HG03039 (cell line): ENCODE data around the gene ZNF350.
A peak's percentile ranks its signal among the peaks of the same experiment; 100 is the strongest.
"Not testable (repeated sequence)": the region's sequence is repeated elsewhere in the genome, so short reads cannot be mapped to it uniquely, and the experiment has no call there.

Experiments
- ATAC-seq: cut with Tn5 transposase; IDR thresholded peaks from one replicate; pipeline ENCODE4 v1.9.1; 2021; ENCODE audit warnings: mild to moderate bottlenecking, moderate library complexity; ENCODE audit not compliant: unreplicated experiment

ZNF350 gene

GRCh38 chr19:51986309-51987291 lies at the start of gene ZNF350:
TSS of gene ZNF350 (minus strand) at chr19:51986840. CDS start at chr19:51974360, 12,480 bp downstream.
- peak; percentile 89 for ATAC-seq

DNA sequence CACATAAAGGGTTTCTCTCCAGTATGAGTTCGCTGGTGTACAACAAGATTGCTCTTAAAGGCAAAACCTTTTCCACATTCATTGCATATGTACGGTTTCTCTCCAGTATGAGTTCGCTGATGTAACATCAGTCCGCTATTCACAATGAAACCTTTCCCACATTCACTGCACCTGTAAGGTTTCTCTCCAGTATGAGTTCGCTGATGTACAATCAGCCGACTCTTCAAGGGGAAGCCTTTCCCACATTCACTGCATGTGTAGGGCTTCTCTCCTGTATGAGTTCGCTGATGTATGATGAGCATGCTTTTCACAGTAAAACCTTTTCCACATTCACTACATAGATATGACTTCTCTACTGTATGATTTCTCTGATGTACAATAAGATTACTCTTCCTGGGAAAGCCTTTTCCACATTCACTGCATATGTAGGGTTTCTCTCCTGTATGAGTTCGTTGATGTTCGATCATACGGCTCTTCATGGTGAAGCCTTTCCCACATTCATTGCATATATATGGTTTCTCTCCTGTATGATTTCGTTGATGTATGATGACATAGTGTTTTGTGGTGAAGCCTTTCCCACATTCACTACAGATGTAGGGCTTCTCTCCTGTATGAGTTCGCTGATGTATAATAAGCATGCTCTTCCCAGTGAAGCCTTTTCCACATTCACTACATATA lies 47.5 kb upstream of the ZNF350 start:
- ATAC-seq: no peak

DNA sequence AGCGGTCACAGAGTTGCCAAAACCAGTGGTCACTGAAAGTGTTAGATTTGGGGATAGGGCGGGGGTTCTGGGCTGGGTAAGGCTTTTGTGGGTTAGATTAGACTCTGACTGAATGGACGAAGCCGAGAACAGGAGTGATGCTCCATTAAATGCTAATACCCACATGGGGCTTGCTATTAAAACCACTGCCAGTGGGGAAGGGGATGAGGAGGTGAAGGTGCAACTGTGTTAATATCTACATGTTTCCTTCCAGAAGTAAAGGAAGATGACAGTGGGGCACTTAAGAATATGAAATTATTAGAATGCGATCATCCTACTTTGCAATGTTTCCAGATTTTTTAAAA lies 42.1 kb upstream of the ZNF350 start:
- ATAC-seq: peak; percentile 21

GRCh38 chr19:52028027-52028779 lies 41.6 kb upstream of the ZNF350 start, which contains the start of gene ZNF614:
TSS of gene ZNF614 (minus strand) at chr19:52028379. CDS start at chr19:52025745, 2,634 bp downstream.
- ATAC-seq: peak; percentile 84

DNA sequence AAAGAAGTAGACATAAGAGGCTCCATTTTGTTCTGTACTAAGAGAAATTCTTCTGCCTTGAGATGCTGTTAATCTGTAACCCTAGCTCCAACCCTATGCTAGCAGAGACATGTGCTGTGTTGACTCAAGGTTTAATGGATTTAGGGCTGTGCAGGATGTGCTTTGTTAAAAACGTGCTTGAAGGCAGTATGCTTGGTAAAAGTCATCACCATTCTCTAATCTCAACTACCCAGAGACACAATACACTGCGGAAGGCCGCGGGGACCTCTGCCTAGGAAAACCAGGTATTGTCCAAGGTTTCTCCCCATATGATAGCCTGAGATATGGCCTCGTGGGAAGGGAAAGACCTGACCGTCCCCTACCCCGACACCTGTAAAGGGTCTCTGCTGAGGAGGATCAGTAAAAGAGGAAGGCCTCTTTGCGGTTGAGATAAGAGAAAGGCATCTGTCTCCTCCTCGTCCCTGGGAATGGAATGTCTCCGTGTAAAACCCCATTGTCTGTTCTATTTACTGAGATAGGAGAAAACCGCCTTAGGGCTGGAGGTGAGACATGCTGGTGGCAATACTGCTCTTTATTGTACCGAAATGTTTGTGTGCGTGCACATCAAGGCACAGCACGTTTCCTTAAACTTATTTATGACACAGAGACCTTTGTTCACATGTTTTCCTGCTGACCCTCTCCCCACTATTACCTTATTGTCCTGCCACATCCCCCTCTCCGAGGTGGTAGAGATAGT lies 39.8 kb upstream of the ZNF350 start:
- ATAC-seq: not testable (repeated sequence)

DNA sequence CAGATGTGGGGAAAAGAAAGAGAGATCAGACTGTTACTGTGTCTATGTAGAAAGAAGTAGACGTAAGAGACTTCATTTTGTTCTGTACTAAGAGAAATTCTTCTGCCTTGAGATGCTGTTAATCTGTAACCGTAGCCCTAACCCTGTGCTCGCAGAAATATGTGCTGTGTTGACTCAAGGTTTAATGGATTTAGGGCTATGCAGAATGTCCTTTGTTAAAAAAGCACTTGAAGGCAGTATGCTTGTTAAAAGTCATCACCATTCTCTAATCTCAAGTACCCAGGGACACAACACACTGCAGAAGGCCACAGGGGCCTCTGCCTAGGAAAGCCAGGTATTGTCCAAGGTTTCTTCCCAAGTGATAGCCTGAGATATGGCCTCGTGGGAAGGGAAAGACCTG lies 37.8 kb upstream of the ZNF350 start:
- ATAC-seq: not testable (repeated sequence)

DNA sequence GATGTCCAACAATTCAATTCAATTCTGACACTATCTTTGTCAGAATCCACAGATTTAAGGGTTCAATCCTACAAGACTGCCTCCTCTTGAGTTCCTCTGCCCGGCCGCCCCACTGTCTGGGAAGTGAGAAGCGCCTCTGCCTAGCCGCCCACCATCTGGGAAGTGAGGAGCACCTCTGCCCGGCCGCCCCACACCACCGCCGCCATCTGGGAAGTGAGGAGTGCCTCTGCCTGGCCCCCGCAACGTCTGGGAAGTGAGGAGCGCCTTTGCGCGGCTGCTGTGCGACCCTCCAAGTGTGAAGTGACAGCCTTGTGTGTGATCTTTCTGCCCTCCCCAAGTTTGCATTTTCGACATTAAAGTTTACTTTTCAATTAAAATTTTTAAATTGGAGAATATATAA lies 35.6 kb upstream of the ZNF350 start:
- ATAC-seq: no peak

GRCh38 chr19:52020506-52020905 lies 33.9 kb upstream of the ZNF350 start:
- no peak for ATAC-seq

- ATAC-seq: no peak
Observed at GRCh38 chr19:52010674-52011073, 24.0 kb upstream of the ZNF350 start.

GRCh38 chr19:52007806-52008557 lies 21.3 kb upstream of the ZNF350 start, which contains the start of gene ZNF615:
TSS of gene ZNF615 (minus strand) at chr19:52008211. CDS start at chr19:52003711, 4,500 bp downstream.
- ATAC-seq: no peak

GRCh38 chr19:52007451-52007805 lies 20.8 kb upstream of the ZNF350 start:
- ATAC-seq: no peak

DNA sequence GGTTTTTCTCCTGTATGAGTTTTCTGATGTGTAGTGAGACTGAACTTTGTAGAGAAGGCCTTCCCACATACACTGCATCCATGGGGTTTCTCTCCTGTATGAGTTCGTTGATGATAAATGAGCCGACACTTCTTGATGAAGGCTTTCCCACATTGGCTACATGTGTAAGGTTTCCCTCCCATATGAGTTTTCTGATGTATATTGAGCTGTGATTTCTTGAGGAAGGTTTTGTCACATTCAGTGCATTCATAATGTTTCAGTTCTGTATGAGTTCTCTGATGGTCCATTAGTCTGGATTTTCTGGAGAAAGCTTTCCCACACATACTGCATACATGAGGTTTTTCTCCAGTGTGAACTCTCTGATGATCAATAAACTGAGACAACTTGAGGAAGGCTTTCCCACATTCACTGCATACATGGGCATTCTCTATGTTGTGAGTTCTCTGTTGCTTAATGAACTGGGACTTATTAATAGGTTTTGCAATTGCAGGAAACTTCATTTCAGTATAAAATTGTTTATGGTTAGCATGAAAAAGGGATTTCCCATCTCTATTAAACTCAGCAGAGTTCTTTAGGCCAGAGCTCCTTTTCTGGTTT lies 7.5 kb upstream of the ZNF350 start:
- no peak for ATAC-seq

- no peak for ATAC-seq
Observed at GRCh38 chr19:51993422-51993821, 6.8 kb upstream of the ZNF350 start.

- ATAC-seq: no peak
Observed at GRCh38 chr19:51983361-51983760, 3.3 kb downstream of the ZNF350 start.

DNA sequence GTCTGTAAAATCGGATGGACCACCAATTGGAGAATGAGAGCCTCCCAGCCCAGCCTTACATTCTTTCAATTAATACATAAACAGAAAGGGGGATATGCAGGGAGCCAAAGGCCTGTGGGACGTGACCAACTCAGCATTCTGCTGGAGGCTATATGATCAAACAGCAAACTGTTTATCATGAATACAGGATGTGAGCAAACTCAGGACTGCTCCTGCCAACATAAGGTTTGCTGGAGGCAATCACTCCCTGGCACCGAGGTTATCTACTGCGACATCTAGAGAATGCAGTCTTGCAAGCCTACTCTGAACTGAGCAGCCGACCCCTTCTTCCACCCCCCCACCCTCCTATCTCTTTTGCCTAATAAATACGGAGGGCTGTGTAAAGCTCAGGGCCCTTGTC lies 5.7 kb downstream of the ZNF350 start:
- ATAC-seq: not testable (repeated sequence)

DNA sequence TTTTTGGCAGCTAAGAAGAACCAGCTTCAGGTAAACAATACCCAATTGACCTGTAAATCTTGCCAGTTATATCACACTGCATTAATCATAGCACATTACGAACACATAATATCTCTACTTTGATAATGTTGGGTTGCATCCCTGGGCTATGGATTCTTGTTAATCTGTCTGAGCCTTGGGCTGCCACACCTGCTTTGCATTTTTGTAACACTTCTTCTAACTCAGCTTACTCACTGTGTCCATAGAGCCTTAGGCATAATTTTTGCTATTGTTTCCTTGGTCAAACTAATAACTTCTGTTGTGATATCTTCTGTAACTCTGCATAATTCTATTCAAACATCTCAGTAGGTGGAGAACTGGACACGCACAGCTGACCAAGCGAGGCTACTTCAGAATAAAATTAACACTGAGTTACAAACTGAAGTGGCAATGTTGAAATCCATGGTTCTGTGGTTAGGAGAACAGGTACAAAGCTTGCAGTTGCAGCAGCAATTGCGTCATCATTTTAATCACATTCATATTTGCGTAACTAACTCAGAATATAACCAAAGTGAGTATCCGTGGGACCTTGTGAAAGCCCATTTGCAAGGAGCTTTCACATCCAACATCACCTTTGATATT lies 6.4 kb downstream of the ZNF350 start:
- no peak for ATAC-seq

GRCh38 chr19:51978882-51979281 lies 7.8 kb downstream of the ZNF350 start:
- no peak for ATAC-seq

DNA sequence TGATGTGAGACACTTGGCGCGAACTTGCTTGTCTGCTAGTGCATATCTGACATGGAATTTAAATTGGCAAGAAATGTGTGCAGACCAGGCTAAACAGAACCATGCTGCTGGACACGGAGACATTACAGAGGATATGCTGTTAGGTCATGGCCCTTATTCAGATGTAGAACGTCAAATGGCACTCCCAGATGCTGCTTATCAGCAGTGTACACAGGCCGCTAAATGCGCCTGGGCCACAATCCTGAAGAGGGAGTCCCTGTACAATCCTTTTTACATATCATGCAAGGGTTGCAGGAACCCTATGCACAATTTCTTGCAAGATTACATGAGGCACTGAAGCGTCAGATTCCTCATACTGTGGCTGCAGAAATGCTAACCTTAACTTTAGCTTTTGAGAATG lies 9.3 kb downstream of the ZNF350 start:
- ATAC-seq: no peak

GRCh38 chr19:51976852-51977251 lies 9.8 kb downstream of the ZNF350 start:
- ATAC-seq: no peak
